HuH-7.5 (cell line): Measurements from ENCODE around the gene BLOC1S4.
A peak's percentile ranks its signal among the peaks of the same experiment; 100 is the strongest.
"Not testable (repeated sequence)": the region's sequence is repeated elsewhere in the genome, so short reads cannot be mapped to it uniquely, and the experiment has no call there.

Source experiments
- DNase-seq: peaks from one replicate; pipeline ENCODE4 v3.0.0; 2011; ENCODE audit warnings: low spot score

The BLOC1S4 gene, protein sequence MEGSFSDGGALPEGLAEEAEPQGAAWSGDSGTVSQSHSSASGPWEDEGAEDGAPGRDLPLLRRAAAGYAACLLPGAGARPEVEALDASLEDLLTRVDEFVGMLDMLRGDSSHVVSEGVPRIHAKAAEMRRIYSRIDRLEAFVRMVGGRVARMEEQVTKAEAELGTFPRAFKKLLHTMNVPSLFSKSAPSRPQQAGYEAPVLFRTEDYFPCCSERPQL

DNA sequence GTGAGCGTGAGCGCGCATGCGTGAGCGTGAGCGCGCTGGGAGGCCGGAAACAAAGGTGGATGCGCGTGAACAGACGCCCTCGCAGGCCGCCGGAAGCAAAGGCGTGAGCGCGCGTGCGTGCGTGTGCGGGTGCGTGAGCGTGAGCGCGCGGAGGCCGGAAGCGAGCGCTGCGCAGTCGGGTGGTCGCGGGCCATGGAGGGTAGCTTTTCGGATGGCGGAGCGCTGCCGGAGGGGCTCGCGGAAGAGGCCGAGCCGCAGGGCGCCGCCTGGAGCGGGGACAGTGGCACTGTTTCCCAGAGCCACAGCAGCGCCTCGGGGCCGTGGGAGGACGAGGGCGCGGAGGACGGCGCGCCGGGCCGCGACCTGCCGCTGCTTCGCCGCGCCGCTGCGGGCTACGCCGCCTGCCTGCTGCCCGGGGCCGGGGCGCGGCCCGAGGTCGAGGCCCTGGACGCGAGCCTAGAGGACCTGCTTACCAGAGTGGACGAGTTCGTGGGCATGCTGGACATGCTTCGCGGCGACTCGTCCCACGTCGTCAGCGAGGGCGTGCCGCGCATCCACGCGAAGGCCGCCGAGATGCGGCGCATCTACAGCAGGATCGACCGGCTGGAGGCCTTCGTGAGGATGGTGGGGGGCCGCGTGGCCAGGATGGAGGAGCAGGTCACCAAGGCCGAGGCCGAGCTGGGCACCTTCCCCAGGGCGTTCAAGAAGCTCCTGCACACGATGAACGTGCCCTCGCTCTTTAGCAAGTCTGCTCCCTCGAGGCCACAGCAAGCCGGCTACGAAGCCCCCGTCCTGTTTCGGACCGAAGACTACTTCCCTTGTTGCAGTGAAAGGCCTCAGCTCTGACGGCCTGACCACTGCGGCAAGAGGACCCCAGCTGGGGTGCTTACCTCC is at the start of gene BLOC1S4:
Gene BLOC1S4 (plus strand): TSS at position 157 of the 894 bp plus-strand sequence. CDS start 36 bp downstream, at position 193.
- peak; percentile 97 for DNase-seq

DNA sequence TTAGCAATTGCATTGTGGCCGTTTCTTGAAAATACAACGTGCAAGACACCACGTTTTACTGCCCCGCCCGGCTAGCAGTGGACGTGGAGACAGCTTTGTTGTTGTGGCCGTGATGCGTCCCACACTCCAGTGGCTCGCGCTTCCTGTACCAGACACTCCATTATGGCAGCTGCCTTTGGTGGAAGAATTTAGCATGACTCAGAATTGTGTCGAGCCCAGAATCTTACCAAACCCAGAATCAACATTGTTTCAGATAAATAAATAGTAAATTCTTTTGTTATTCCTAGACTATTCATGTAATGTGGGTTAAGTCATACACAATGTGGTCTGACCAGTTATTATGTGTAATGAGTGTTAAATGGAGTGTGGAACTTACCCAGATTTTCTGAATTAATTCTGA is 47.6 kb upstream of the BLOC1S4 start:
- no peak for DNase-seq

DNA sequence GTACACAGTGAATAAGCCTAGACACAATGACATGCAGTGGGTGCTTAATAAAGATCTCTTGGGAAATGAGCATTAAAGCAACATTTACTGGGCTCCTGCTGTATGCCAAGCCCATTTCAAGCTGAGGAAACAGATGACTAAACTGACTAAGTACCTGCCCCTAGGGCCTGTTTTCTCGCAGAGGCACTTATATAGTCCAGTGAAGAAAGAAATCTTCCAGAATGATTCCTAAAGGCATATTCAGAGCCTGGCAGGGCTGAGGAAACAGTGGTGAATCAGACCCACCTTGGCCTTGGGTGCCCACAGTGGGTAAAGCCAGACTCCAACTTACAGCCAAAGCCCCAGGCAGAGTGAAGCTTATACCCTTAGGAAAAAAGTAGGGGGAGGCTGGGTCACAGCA is 44.3 kb upstream of the BLOC1S4 start:
- DNase-seq = no peak

DNA sequence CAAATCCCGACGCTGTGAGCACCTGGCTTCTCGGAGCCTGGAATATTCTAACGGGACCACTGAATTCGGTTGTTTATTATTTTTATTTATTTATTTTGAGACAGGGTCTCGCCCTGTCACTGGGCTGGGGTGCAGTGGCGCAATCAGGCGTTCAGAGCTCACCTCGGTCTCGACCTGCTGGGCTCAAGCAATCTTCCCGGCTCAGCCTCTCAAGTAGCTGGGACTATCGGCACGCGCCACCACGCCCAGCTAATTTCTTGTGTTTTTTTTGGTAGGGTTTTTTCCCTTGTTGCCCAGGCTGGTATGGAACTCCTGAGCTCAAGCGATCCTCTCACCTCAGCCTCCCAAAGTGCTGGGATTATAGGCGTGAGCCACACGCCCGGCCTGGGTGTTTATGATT is 43.8 kb upstream of the BLOC1S4 start:
- DNase-seq = no peak

DNA sequence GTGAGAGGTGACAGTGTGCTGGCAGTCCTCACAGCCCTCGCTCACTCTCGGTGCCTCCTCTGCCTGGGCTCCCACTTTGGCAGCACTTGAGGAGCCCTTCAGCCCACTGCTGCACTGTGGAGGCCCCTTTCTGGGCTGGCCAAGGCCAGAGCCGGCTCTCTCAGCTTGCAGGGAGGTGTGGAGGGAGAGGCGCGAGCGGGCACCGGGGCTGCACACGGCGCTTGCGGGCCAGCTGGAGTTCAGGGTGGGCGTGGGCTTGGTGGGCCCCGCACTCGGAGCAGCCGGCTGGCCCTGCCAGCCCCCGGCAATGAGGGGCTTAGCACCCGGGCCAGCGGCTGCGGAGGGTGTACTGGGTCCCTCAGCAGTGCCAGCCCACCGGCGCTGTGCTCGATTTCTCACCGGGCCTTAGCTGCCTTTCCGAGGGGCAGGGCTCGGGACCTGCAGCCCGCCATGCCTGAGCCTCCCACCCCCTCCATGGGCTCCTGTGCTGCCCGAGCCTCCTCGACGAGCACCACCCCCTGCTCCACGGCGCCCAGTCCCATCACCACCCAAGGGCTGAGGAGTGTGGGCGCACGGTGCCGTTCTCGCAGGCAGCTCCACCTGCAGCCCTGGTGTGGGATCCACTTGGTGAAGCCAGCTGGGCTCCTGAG is 43.3 kb upstream of the BLOC1S4 start:
- DNase-seq = not testable (repeated sequence)

DNA sequence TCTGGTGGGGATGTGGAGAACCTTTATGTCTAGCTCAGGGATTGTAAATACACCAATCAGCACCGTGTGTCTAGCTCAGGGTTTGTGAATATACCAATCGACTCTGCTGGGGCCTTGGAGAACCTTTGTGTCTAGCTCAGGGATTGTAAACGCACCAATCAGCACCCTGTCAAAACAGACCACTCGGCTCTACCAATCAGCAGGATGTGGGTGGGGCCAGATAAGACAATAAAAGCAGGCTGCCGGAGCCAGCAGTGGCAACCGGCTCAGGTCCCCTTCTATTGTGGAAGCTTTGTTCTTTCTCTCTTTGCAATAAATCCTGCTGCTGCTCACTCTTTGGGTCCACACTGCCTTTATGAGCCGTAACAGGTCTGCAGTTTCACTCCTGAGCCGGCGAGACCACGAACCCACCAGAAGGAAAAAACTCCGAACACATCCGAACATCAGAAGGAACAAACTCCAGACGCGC is 42.7 kb upstream of the BLOC1S4 start:
- DNase-seq = not testable (repeated sequence)

DNA sequence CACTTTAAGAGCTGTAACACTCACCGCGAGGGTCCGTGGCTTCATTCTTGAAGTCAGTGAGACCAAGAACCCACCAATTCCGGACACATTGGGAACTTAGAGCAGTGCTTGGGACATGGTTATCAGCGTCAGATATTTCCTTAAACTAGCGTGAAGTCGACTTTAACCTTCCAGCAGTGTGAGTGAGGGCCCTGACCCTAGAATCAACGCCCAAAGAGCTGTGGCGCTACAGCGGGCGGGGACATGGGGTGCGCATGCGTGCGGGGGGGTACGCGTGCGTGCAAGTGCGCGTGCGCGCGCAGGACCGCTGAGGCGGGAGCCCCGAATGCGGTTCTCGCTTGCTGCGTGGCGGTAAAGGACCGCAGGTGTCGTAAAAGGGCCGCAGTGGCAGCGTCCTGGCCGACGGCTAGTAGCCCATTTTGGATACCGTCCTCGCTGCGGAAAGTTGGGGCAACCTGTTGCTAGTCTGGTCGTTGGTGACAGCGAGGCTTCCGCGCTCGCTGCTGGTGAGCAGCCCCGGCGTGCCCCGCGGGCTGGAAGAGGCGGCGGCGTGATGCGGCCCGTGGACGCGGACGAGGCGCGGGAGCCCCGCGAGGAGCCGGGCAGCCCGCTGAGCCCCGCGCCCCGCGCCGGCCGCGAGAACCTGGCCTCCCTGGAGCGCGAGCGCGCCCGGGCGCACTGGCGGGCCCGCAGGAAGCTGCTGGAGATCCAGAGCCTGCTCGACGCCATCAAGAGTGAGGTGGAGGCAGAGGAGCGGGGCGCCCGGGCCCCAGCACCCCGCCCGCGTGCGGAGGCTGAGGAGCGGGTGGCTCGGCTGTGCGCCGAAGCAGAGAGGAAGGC is 42.1 kb upstream of the BLOC1S4 start:
- DNase-seq = peak; percentile 99

DNA sequence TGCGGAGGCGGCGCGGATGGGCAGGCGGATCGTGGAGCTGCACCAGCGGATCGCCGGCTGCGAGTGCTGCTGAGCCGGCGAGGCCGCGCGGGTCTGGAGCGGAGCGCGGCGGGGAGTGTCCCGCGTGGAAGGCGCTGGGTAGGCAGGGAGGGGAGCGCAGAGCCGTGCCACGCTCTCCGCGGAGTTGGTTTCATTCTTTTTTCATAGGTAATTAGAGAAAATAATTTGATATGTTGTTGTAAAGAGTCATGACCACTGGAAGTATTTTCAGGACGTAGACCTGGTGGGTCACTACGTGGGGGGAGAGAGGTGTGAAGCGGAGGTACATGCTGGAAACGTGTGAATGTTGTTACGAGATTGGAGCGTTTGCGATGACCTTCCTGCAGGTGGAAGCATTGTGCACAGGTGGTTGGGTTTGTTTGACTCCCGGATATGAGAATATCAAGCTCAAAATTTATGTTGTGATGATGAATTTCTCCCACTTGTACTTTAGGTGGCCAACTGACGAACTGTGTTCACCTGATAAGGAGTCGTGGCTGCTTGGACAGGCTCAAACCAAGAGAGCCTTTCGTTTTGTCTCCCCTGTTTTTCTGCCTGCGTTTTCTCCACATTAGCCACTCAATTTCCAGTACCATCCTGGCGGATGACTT is 41.3 kb upstream of the BLOC1S4 start:
- DNase-seq = peak; percentile 77

DNA sequence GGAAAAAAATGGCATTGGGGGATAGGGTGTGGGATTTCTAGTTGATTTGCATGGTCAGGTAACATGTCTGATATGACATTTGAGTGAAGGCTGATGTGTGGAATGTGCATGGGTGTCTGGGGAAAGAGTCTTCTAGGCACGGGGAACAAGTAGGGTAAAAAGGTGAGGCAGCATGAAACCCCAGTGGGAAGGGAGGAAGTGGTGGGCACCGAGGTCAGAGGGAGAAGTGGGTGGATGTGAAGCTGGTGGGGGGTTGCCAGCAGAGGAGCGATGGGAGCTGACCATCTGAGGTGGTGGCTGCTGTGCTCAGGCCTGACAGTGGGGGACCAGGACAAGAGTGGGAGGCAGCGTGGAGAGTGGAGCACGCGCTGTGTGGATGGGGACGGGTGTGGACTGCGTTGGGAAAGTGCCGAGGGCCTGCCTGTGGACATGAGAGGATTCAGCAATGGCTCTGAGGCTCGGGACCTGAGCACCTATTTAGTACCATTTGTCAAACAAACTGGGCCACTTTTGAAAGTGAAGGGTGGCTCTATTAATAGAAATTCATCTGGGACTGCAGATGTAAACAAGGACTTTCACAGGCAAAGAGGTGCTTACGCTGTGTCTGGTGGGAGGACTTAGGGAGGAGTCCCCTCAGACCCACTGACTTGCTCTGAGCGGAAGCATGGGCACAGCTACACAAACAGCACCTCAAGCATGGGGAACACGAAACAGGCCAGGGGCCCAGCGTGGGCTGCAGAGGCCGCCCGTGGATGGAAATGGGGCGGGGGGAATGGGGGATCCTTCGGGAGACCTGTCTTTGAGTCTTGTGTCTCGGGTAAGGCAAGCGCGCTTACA is 39.0 kb upstream of the BLOC1S4 start:
- no peak for DNase-seq

DNA sequence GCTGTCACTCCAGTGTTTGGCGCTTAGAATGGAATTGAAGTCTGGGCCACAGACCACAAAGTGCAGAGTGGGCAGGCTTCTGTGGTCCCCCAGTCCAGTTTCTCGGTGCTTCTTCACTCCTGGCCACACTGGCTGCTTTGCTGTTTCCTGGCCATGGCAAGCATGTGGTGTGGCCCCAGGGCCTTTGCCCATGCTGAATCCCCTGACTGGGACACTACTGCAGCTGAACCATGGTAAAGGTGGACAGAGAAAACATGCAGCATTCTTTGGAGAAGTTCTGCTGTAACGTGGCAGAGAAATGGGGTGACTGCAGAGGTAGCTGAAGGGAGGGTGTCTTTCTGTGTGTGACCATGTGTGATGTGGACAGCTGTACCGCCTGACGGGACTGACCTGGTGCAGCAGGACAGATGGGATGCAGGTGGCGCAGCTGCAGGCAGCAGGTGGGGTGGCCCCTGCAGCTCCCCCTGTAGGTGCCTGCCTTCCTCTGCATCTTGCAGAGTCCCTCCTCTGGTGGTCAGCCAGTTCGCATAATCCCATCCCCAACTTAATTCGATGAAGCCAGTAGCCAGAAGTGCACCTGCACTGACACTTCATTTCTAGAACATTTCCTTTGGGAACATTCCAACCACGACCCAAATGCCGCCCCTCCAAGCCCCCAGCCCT is 35.5 kb upstream of the BLOC1S4 start:
- no peak for DNase-seq

DNA sequence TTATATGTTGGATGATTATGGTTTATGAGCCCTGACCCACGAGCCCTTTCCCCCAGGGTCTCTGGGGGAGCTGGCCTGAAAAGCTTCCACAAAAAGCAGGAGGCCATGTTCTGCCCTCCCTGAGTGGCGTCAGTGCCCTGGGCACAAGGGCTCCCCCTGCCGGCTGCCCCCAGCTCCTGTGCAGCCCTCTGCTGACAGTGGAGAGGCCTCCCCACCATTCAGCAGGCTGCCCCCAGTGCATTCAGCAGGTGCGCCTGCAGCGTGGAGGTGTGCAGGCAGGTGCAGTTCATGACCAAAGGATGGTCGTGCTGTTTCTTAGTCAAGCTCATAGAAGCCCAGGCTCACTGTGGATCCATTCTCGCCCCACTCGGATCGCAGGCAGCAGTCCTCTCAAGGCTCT is 34.8 kb upstream of the BLOC1S4 start:
- DNase-seq = no peak

DNA sequence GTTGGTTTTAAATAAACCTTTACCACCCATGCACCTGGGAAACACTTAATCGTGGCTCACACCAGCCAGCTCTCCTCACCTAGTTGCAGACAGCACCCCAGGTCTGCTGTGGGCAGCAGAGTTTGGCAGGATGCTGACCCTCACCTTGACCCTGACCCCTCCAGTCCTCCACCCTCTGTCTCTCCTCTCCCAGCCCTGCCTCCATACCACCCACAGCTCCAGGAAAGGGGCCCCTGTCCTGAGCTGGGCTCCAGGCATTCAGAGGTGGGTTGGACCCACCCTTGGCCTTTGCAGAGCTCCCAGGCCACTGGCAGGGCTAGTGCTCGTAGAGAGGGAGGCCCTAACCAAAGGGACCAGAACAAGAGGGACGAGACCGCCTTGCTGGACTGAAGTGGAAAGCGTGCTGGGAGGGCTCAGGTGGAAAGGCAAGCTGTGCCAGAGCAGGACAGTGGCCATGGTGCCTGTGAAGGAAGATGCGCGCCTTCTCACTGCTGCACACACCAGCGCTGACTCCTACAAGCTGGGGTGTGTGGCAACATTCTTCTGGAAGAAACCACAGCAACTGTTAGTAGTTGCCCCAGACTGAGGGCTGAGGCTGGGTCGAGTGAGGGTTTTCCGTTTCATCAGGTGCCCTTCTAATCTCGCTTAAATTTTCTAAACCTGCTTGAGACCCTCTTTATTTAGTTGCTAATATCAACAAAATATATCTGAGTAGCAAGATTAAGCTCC is 32.9 kb upstream of the BLOC1S4 start:
- DNase-seq = no peak

DNA sequence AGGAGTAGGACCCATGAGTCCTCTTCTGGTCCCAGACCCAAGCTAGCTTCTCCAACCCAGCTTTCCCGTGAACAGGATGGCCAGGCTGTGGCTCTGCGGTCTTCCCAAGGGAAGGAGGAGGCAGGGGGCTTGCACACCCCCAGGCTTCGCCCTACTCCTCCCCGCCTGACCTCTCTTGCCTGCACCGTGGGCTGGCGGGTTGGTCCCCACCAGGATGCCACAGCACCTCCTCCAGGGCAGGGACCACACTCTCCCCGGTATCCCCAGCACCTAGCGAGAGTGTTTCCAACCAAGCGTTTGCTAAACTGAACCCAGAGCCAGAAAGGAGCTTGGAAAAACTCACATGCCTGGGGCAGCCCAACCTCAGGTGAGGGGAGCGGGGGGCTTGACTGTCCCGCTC is 31.3 kb upstream of the BLOC1S4 start:
- DNase-seq = no peak

DNA sequence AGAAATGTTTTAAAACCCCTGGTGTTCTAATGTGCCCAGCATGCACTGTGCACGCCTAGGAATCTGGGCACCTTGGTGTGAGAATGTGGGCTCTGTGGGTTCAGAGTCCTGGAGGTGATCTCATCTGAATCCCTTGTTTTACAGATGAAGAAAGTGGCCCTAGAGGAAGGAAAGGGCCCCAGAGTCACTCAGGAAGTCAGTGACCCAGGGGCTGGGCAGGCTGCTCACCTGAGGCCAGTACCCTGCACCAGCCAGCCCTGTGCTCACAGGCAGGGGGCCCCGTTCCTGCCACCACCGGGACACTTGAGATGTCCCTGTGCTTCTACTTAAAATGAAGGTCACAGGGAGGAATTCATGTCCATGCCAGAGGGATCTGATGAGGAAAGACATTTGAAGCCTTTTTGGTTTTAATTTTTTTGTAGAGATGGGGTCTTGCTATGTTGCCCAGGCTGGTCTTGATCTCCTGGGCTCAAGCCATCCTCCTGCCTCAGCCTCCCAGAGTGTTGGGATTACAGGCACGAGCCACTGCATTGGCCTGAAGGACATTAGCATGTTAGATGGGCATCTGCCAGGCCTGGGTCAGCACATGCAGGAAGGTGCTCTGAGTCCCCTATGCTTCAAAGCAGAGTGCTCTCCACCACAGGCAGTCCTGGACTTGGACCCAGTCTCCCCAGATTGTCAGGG is 29.7 kb upstream of the BLOC1S4 start:
- DNase-seq = no peak

DNA sequence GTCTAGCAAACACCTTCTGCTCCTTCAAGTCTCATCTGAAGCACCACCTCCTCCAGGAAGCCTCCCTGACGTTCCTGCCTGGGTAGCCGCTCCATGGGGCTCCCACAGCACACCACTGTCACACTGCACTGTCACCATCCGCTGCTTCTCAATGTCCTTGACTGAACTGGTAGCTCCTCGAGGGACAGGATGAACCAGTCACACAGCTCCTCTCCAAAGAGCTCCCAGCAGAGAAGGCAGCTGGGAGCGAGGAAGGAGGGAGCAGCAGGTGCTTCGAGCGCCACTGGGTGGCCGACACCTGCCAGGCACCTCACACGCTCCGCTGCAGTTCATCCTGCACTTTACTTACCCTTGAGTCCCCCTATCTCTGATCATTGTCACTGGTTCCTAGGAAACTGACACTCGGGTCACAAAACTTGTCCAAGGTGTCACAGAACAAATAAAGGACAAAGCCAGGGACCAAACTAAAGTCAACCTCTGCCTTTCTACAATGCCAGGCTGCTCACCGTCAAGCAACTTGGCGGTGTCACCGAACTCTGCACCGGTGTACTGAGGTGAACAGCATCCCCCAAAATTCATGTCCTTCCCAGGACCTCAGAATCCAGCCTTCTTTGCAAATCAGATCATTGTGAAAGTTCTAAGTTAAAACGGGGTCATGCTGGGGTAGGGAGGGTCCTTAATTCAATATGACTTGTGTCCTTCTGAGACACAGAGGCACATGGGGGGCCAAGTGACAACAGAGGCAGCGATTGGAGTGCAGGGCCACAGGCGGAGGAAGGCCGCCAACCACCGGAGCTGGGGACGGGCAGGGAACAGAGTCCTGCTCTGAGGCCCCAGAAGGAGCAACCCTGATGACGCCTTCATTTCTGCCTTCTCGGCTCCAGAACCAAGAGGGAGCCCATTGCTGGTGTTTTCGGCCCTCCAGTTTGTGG is 27.8 kb upstream of the BLOC1S4 start:
- no peak for DNase-seq

DNA sequence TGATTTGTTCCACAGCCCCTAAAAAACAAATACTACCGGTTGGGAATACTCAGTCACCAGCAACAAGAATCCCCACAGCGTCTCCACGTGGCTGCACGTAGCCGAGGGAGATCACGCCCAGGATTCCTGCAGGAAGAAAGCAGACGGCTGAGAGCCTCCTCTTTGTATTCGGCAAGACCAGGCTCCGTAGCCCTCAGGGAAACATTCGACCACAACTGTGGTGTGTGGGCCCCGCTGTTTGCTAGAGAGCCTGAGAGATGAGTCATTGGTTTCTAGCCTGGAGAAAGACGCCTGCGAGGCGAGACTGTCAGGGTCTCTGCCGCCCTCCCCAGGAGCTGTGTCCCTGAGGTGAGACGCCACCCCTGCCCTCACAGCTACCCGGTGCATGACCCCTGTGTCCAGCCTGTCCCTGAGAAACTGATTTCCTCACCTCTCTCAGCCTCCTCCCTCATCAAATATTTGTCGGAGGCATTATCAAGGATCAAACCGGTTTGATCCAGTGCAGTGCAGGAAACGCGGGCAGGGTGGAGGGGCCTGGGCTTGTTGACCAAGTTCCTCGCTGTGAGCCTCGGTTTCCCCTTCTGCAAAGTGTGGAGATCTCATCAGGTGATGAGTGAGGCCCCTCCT is 27.0 kb upstream of the BLOC1S4 start:
- DNase-seq = peak; percentile 77

DNA sequence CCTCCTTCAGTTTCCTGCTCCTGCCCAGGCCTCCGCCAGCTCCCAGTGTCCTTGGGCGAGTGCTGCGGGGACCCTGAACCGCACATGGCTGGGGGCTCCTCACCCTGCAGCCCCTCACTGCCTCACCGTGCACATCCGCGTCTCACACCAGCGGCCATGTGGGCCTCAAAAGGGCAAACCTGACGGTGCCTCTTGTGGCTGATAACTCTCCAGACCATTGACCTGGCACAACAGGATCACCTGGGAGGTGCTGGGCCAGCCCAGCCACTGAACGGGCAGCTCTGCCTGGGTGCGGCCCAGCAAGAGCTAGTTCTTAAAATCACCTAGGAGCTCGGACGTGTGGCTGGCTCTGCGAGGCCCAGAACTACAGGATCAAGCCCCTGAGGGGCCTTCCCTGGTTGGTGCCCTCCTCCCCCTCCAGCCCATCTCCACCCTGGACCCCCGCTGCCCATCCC is 26.4 kb upstream of the BLOC1S4 start:
- DNase-seq = no peak
